ENCODE data around the gene LRRC25. TPM values are rescaled to one million over a fixed set of nuclear protein-coding genes. Genes with fewer than 3 reads are reported as not detected.

LRRC25 gene
- polyA plus RNA-seq, 1 donor (not counting 4 experiments of a cell fraction or from before 2014, with no cell fraction given): not detected

DNA sequence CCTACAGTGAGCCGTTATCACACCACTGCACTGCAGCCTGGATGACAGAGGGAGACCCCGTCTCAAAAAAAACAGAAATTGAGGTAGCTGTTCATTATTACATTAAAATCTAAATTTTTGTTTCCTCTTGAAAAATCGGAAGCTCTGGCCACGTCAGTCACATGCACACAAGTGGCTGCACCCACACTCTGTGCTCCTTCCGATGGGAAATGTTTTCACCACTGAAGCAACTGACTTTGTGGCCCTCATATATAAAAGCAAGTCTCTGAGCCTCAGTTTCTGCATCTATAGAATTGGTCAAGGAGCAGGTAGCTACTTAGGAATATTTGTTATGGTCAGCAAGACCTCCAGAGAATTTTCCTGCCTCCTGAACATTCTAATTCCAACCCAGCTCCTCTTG lies 4.5 kb downstream of the LRRC25 start:
- dilution Hi-C loops (cut with MboI; ENCODE audit: extremely low pct_ligation_motif_present, low sequenced_read_pairs): no loop called here
- FAIRE-seq: no peak
- Histone ChIP-seq H3K27ac (ENCODE audit: control insufficient read depth, insufficient read depth, low read length) (no peak overlapping the region), H2AFZ (ENCODE audit: control insufficient read depth, low read length) (no peak overlapping the region), H3K4me1 (ENCODE audit: control insufficient read depth, extremely low read depth, insufficient read depth, low read length) (no peaks in the 10 kb centered on the region), H3K79me2 (ENCODE audit: control insufficient read depth, insufficient read depth, low read length) (no peaks in the 10 kb centered on the region), H3K9ac (ENCODE audit: control insufficient read depth, extremely low read depth, insufficient read depth, low read length) (no peak overlapping the region), H3K27me3 (ENCODE audit: control insufficient read depth, extremely low read depth, insufficient read depth, low read length) (peaks cover 28% of the 10 kb centered on the region), H3K9me1 (ENCODE audit: control insufficient read depth, extremely low read depth, insufficient read depth, low read length) (no peaks in the 10 kb centered on the region), H4K20me1 (ENCODE audit: control insufficient read depth, extremely low read depth, insufficient read depth, low read length) (no peaks in the 10 kb centered on the region), H3K4me2 (ENCODE audit: control insufficient read depth, extremely low read depth, insufficient read depth, low read depth, low read length) (no peak overlapping the region), H3K4me3 (ENCODE audit: control insufficient read depth in 2 of 3, extremely low read depth in 1 of 3, insufficient read depth in 2 of 3, low read depth in 1 of 3, low read length in 3 of 3) (no peak overlapping the region), H3K36me3 (ENCODE audit: control insufficient read depth in 2 of 2, extremely low read depth in 1 of 2, insufficient read depth in 2 of 2, low read length in 2 of 2) (no peaks in the 10 kb centered on the region), H3K9me3 (ENCODE audit: control insufficient read depth, low read depth, low read length) (no peaks in the 10 kb centered on the region)
- TF ChIP-seq, protein P1, sequence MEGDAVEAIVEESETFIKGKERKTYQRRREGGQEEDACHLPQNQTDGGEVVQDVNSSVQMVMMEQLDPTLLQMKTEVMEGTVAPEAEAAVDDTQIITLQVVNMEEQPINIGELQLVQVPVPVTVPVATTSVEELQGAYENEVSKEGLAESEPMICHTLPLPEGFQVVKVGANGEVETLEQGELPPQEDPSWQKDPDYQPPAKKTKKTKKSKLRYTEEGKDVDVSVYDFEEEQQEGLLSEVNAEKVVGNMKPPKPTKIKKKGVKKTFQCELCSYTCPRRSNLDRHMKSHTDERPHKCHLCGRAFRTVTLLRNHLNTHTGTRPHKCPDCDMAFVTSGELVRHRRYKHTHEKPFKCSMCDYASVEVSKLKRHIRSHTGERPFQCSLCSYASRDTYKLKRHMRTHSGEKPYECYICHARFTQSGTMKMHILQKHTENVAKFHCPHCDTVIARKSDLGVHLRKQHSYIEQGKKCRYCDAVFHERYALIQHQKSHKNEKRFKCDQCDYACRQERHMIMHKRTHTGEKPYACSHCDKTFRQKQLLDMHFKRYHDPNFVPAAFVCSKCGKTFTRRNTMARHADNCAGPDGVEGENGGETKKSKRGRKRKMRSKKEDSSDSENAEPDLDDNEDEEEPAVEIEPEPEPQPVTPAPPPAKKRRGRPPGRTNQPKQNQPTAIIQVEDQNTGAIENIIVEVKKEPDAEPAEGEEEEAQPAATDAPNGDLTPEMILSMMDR (optimal IDR thresholded peaks at IDR 0.05 in 1 of 3, IDR thresholded peaks at IDR 0.05 in 1 of 3, conservative IDR thresholded peaks at IDR 0.05 in 1 of 3; ENCODE audit: extremely low read depth in 1 of 3, insufficient read depth in 2 of 3, low read length in 3 of 3): no peak
- no peak for TF ChIP-seq EZH2 (IDR thresholded peaks at IDR 0.05; ENCODE audit: low read length)
- no peak for DNase-seq (ENCODE audit: low read depth, low spot score)

DNA sequence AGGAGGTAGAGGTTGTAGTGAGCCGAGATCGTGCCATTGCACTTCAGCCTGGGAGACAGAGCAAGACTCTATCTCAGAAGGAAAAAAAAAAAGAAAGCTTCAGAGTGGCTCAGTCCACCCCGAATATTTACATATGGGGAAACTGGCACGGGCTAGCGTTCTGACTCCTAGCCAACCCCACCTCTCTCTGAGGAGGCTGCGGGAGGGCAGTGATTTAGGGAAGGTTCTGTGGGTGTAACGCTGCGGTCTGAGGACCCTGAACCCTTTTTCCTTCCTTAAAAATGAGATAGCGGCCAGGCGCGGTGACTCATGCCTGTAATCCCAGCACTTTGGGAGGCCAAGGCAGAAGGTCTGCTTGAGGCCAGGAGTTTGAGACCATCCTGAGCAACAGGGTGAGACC lies 5.0 kb downstream of the LRRC25 start:
- no peak overlapping the region for H3K9ac ChIP-seq (ENCODE audit: control insufficient read depth, extremely low read depth, insufficient read depth, low read length)
- H3K36me3 ChIP-seq (ENCODE audit: control insufficient read depth in 2 of 2, extremely low read depth in 1 of 2, insufficient read depth in 2 of 2, low read length in 2 of 2): no peaks in the 10 kb centered on the region
- DNase-seq (ENCODE audit: low read depth, low spot score): no peak
- no peaks in the 10 kb centered on the region for H3K79me2 ChIP-seq (ENCODE audit: control insufficient read depth, insufficient read depth, low read length)
- no peak overlapping the region for H2AFZ ChIP-seq (ENCODE audit: control insufficient read depth, low read length)
- dilution Hi-C loops (cut with MboI; ENCODE audit: extremely low pct_ligation_motif_present, low sequenced_read_pairs): no loop called here
- H3K4me1 ChIP-seq (ENCODE audit: control insufficient read depth, extremely low read depth, insufficient read depth, low read length): no peaks in the 10 kb centered on the region
- H3K9me3 ChIP-seq (ENCODE audit: control insufficient read depth, low read depth, low read length): no peaks in the 10 kb centered on the region
- no peak overlapping the region for H3K4me2 ChIP-seq (ENCODE audit: control insufficient read depth, extremely low read depth, insufficient read depth, low read depth, low read length)
- FAIRE-seq: no peak
- H4K20me1 ChIP-seq (ENCODE audit: control insufficient read depth, extremely low read depth, insufficient read depth, low read length): no peaks in the 10 kb centered on the region
- peaks cover 24% of the 10 kb centered on the region for H3K27me3 ChIP-seq (ENCODE audit: control insufficient read depth, extremely low read depth, insufficient read depth, low read length)
- H3K27ac ChIP-seq (ENCODE audit: control insufficient read depth, insufficient read depth, low read length): no peak overlapping the region
- H3K4me3 ChIP-seq (ENCODE audit: control insufficient read depth in 2 of 3, extremely low read depth in 1 of 3, insufficient read depth in 2 of 3, low read depth in 1 of 3, low read length in 3 of 3): no peak overlapping the region
- no peak for TF ChIP-seq EZH2 (IDR thresholded peaks at IDR 0.05; ENCODE audit: low read length)
- TF ChIP-seq, protein P1 (optimal IDR thresholded peaks at IDR 0.05 in 1 of 3, IDR thresholded peaks at IDR 0.05 in 1 of 3, conservative IDR thresholded peaks at IDR 0.05 in 1 of 3; ENCODE audit: extremely low read depth in 1 of 3, insufficient read depth in 2 of 3, low read length in 3 of 3): no peak
- no peaks in the 10 kb centered on the region for H3K9me1 ChIP-seq (ENCODE audit: control insufficient read depth, extremely low read depth, insufficient read depth, low read length)

All from keratinocyte (primary cell).